ENCODE data around the gene ZNF546. TPM values are rescaled to one million over a fixed set of nuclear protein-coding genes. Genes with fewer than 3 reads are reported as not detected.

Gene ZNF546
- total RNA-seq, 6 experiments from 2014 or later = 1.8 to 2.7 (median 2.2) TPM

DNA sequence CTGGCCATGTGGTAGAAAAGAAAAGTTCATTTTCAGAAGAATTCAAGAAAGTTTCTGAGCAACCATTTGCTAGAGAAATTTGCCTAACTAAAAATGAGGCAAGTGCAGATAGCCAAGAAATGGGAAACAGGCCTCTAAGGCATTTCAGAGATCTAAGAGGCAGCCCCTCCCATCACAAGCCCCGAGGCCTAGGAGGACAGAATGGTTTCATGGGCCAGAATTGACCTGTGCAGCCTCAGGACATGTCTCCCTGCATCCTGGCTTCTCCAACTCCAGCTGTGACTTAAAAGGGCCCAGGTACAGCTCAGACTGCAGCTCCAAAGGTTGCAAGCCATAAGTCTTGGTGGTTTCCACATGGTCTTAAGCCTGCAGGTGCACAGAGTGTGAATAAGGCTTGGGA, 3.3 kb upstream of the ZNF546 start:
- no peak for TF ChIP-seq CTCF (IDR thresholded peaks at IDR 0.05)
- Mint-ChIP-seq H3K27ac (no peak overlapping the region), H3K27me3 (ENCODE audit: insufficient read depth) (no peaks in the 10 kb centered on the region; the same call in 1 of the 2 replicates), H3K36me3 (ENCODE audit: low read depth) (peaks cover 29% of the 10 kb centered on the region), H3K4me1 (ENCODE audit: low read depth) (peaks cover 31% of the 10 kb centered on the region), H3K4me3 (no peak overlapping the region), H3K9me3 (peaks cover 8% of the 10 kb centered on the region)
- DNase-seq = no peak

DNA sequence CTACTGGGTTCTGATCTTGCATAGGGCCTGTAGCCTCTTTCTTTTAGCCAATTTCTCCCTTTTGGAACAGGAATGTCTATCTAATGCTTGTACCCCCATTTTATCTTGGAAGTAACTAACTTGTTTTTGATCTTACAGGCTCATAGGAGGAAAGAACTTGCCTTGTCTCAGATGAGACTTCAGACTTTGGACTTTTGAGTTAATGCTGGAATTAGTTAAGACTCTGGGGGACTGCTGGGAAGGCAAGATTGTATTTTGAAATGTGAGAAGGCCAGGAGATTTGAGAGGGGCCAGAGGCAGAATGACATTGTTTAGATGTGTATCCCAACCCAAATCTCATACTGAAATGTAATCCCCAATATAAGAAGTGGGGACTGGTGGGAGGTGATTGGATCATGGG, 2.5 kb upstream of the ZNF546 start:
- no peak for DNase-seq
- H3K4me3 Mint-ChIP-seq = no peak overlapping the region
- no peaks in the 10 kb centered on the region; the same call in 1 of the 2 replicates for H3K27me3 Mint-ChIP-seq (ENCODE audit: insufficient read depth)
- peaks cover 29% of the 10 kb centered on the region for H3K36me3 Mint-ChIP-seq (ENCODE audit: low read depth)
- no peak for TF ChIP-seq CTCF (IDR thresholded peaks at IDR 0.05)
- peaks cover 32% of the 10 kb centered on the region for H3K4me1 Mint-ChIP-seq (ENCODE audit: low read depth)
- no peak overlapping the region for H3K27ac Mint-ChIP-seq
- H3K9me3 Mint-ChIP-seq = peaks cover 8% of the 10 kb centered on the region

DNA sequence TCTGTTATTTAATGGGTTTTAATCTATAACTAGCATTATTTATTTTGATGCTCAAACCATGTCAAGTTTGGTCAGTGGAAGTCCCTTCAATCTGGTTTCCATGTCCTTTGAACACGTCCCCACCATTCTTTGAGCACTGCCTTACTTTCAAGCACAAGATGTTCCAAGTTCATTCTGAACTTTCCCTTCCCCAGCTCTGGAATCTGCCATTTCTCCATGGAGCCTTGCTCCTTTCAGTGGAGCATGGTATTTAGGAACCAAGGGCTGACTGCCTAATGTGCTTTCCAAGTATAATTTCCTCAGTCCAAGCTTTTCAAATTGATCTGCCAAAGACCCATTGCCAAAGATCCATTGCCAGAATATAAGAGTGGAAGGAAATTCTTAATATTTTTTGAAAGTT, 1.1 kb upstream of the ZNF546 start:
- Mint-ChIP-seq H3K36me3 (ENCODE audit: low read depth) (peaks cover 29% of the 10 kb centered on the region), H3K27ac (peak overlapping the region; percentile 47), H3K9me3 (peaks cover 8% of the 10 kb centered on the region), H3K4me1 (ENCODE audit: low read depth) (peaks cover 32% of the 10 kb centered on the region), H3K4me3 (peak overlapping the region; percentile 95), H3K27me3 (ENCODE audit: insufficient read depth) (no peaks in the 10 kb centered on the region)
- TF ChIP-seq CTCF (IDR thresholded peaks at IDR 0.05) = no peak
- DNase-seq = no peak

GRCh38 chr19:39996218-39996810, 546 bp upstream of the ZNF546 start:
- peak overlapping the region; percentile 95 for H3K4me3 Mint-ChIP-seq
- peaks cover 29% of the 10 kb centered on the region for H3K36me3 Mint-ChIP-seq (ENCODE audit: low read depth)
- no peak for TF ChIP-seq CTCF (IDR thresholded peaks at IDR 0.05)
- peaks cover 32% of the 10 kb centered on the region for H3K4me1 Mint-ChIP-seq (ENCODE audit: low read depth)
- DNase-seq = peak; percentile 81
- H3K27ac Mint-ChIP-seq = peak overlapping the region; percentile 97
- H3K27me3 Mint-ChIP-seq (ENCODE audit: insufficient read depth) = no peaks in the 10 kb centered on the region
- H3K9me3 Mint-ChIP-seq = peaks cover 8% of the 10 kb centered on the region

DNA sequence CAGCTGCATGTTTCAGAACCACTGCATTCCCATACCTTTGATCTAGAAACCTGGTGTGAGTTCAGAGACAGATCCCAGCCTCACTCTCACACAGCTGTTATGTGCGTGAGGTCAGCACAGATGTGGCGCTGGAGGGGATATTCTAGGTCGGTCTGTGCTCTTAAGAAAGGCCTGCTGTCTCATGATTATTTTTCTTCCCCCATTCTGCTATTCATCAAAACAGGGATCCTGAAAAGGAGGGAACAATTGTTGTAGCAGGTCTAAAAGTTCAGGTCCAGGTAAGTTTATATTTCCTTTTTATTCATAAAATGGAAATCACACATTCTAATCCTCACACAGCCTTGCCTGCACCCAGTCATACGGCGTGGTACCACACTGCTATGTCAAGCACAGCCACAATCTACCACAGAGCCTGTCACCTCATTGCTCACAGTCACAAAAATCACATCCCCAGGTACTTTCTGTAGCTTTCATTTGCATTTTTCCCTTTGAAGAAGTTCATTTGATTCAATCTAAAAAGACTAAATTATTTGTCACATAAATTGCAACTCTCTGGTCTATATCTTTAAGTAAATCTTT, 867 bp downstream of the ZNF546 start:
- H3K27ac Mint-ChIP-seq = peak overlapping the region; percentile 97
- peaks cover 32% of the 10 kb centered on the region for H3K4me1 Mint-ChIP-seq (ENCODE audit: low read depth)
- DNase-seq = no peak
- no peaks in the 10 kb centered on the region for H3K27me3 Mint-ChIP-seq (ENCODE audit: insufficient read depth)
- H3K36me3 Mint-ChIP-seq (ENCODE audit: low read depth) = peaks cover 23% of the 10 kb centered on the region
- no peak for TF ChIP-seq CTCF (IDR thresholded peaks at IDR 0.05)
- H3K9me3 Mint-ChIP-seq = peaks cover 8% of the 10 kb centered on the region
- peak overlapping the region; percentile 95 for H3K4me3 Mint-ChIP-seq
